GM12891 (cell line): ENCODE data around the gene SOCS6.

Source experiments
- DNase-seq: peaks from one replicate; pipeline ENCODE4 v3.0.0; 2011; ENCODE audit warnings: low spot score; ENCODE audit not compliant: insufficient read length
- FAIRE-seq: peaks from 2 replicates; lab custom pipeline; 2011; peaks lifted over from hg19 to GRCh38; lab: Jason Lieb, UNC
- PAX5 ChIP-seq: IDR thresholded peaks from 2 replicates; pipeline ENCODE4 v1.6.1; 2011; ENCODE audit warnings: low read length, moderate library complexity, mild to moderate bottlenecking; ENCODE audit not compliant: insufficient read depth, severe bottlenecking
- POLR2A ChIP-seq: IDR thresholded peaks from 2 replicates; pipeline ENCODE4 v1.6.1; 2011; ENCODE audit warnings: low read depth, low read length, control low read depth
- POLR2AphosphoS5 ChIP-seq: IDR thresholded peaks from 2 replicates; pipeline ENCODE4 v1.6.1; 2011; ENCODE audit warnings: low read depth, low read length, control low read depth
- POU2F2 ChIP-seq: IDR thresholded peaks from 2 replicates; pipeline ENCODE4 v1.6.1; 2011; ENCODE audit warnings: low read depth, mild to moderate bottlenecking, control low read depth, low read length, moderate library complexity
- SPI1 ChIP-seq: IDR thresholded peaks from 2 replicates; pipeline ENCODE4 v1.6.1; 2011; ENCODE audit warnings: low read depth, low read length, control low read depth
- TAF1 ChIP-seq: IDR thresholded peaks from 2 replicates; pipeline ENCODE4 v1.6.1; 2011; ENCODE audit warnings: low read depth, low read length, control low read depth

The SOCS6 gene

GRCh38 chr18:70288171-70288850 is 534 bp upstream of the SOCS6 start:
- DNase-seq (peak; percentile 26), FAIRE-seq (no peak)
- TF ChIP-seq SPI1 (no peak), POLR2A (no peak), TAF1 (no peak), POU2F2 (no peak), POLR2AphosphoS5 (no peak), PAX5 (no peak)

- no peak for TF ChIP-seq POLR2AphosphoS5
- no peak for TF ChIP-seq SPI1
- no peak for TF ChIP-seq TAF1
- no peak for TF ChIP-seq POU2F2
- no peak for TF ChIP-seq PAX5
- no peak for TF ChIP-seq POLR2A
- FAIRE-seq (peak; percentile 90), DNase-seq (peak; percentile 57)
Observed at GRCh38 chr18:70289351-70290312, 787 bp downstream of the SOCS6 start.

GRCh38 chr18:70290482-70291294 is 1.8 kb downstream of the SOCS6 start:
- FAIRE-seq (no peak), DNase-seq (no peak)
- no peak for TF ChIP-seq POLR2AphosphoS5
- TF ChIP-seq POLR2A, result no peak
- no peak for TF ChIP-seq POU2F2
- TF ChIP-seq TAF1, result no peak
- TF ChIP-seq PAX5, result no peak
- no peak for TF ChIP-seq SPI1

GRCh38 chr18:70291295-70291574 is 2.4 kb downstream of the SOCS6 start:
- TF ChIP-seq SPI1 (no peak), POU2F2 (no peak), TAF1 (no peak), POLR2AphosphoS5 (no peak), PAX5 (no peak), POLR2A (no peak)
- FAIRE-seq, result no peak
- DNase-seq, result no peak

GRCh38 chr18:70292628-70293027 is 3.8 kb downstream of the SOCS6 start:
- no peak for FAIRE-seq

GRCh38 chr18:70293166-70293565 is 4.3 kb downstream of the SOCS6 start:
- no peak for FAIRE-seq
- DNase-seq, result no peak
- TF ChIP-seq SPI1 (no peak), TAF1 (no peak), POLR2A (no peak)

More at GRCh38 chr18:70292628-70293027, 3.8 kb downstream of the SOCS6 start:
- no peak for DNase-seq
- no peak for TF ChIP-seq TAF1
- TF ChIP-seq POLR2A, result no peak
- TF ChIP-seq POLR2AphosphoS5, result no peak
- TF ChIP-seq POU2F2, result no peak
- no peak for TF ChIP-seq SPI1

GRCh38 chr18:70294471-70295191 is 5.8 kb downstream of the SOCS6 start:
- TF ChIP-seq SPI1 (no peak), POLR2A (no peak), POLR2AphosphoS5 (no peak), PAX5 (no peak)
- FAIRE-seq, result no peak
- no peak for DNase-seq

GRCh38 chr18:70295192-70296188 is 6.6 kb downstream of the SOCS6 start:
- FAIRE-seq, result no peak
- TF ChIP-seq POLR2AphosphoS5 (no peak), TAF1 (no peak), PAX5 (no peak), POU2F2 (no peak), POLR2A (no peak), SPI1 (no peak)

More at GRCh38 chr18:70295192-70296188, 6.6 kb downstream of the SOCS6 start:
- no peak for DNase-seq
